GM19239 (cell line): ENCODE data around the gene KRTAP10-1.
"Not testable (repeated sequence)": the region's sequence is repeated elsewhere in the genome, so short reads cannot be mapped to it uniquely, and the experiment has no call there.

Source experiments
- DNase-seq: peaks from one replicate; pipeline ENCODE4 v3.0.0; 2011; ENCODE audit warnings: low spot score; ENCODE audit not compliant: insufficient read length
- FAIRE-seq: peaks from 2 replicates; lab custom pipeline; 2011; peaks lifted over from hg19 to GRCh38; lab: Jason Lieb, UNC

KRTAP10-1 gene

GRCh38 chr21:44508711-44509445 is 31.1 kb downstream of the KRTAP10-1 start:
- no peak for DNase-seq
- no peak for FAIRE-seq

GRCh38 chr21:44508426-44508710 is 31.6 kb downstream of the KRTAP10-1 start:
- no peak for FAIRE-seq

GRCh38 chr21:44507673-44508425 is 32.1 kb downstream of the KRTAP10-1 start:
- FAIRE-seq (no peak), DNase-seq (no peak)

More at GRCh38 chr21:44508426-44508710, 31.6 kb downstream of the KRTAP10-1 start:
- no peak for DNase-seq

- no peak for FAIRE-seq
- DNase-seq: no peak
These were observed 33.4 kb downstream of the KRTAP10-1 start for GRCh38 chr21:44506279-44507255.

GRCh38 chr21:44505673-44506278 is 34.2 kb downstream of the KRTAP10-1 start:
- no peak for FAIRE-seq
- no peak for DNase-seq

- DNase-seq: no peak
- FAIRE-seq: no peak
These were observed 36.0 kb downstream of the KRTAP10-1 start for GRCh38 chr21:44503901-44504399.

- not testable (repeated sequence) for FAIRE-seq, DNase-seq
These were observed 36.7 kb downstream of the KRTAP10-1 start for GRCh38 chr21:44503006-44503889.

- DNase-seq (no peak), FAIRE-seq (no peak)
These were observed 37.6 kb downstream of the KRTAP10-1 start for GRCh38 chr21:44502171-44502958.

- DNase-seq (no peak), FAIRE-seq (no peak)
These were observed 39.9 kb downstream of the KRTAP10-1 start for GRCh38 chr21:44500111-44500510.

GRCh38 chr21:44499631-44500030 is 40.4 kb downstream of the KRTAP10-1 start:
- DNase-seq (no peak), FAIRE-seq (no peak)

- FAIRE-seq (no peak), DNase-seq (no peak)
These were observed 40.8 kb downstream of the KRTAP10-1 start for GRCh38 chr21:44499211-44499560.

- DNase-seq (no peak), FAIRE-seq (no peak)
These were observed 41.5 kb downstream of the KRTAP10-1 start for GRCh38 chr21:44498280-44499210.

GRCh38 chr21:44497703-44498126 is 42.3 kb downstream of the KRTAP10-1 start:
- no peak for DNase-seq
- no peak for FAIRE-seq

- DNase-seq: no peak
- no peak for FAIRE-seq
These were observed 43.1 kb downstream of the KRTAP10-1 start for GRCh38 chr21:44496564-44497550.

- DNase-seq (no peak), FAIRE-seq (no peak)
These were observed 44.1 kb downstream of the KRTAP10-1 start for GRCh38 chr21:44495611-44496563.
